HUES6 (cell line): ENCODE measurements around the gene YY1.
A peak's percentile ranks its signal among the peaks of the same experiment; 100 is the strongest.
"Not testable (repeated sequence)": the region's sequence is repeated elsewhere in the genome, so short reads cannot be mapped to it uniquely, and the experiment has no call there.

Experiments used
- H3K27ac ChIP-seq: 2 replicates; pipeline ENCODE4 v1.7.0; 2013; ENCODE audit warnings: low read depth, mild to moderate bottlenecking, low read length, inconsistent platforms
- H3K27me3 ChIP-seq: 2 replicates; pipeline ENCODE4 v1.6.1; 2013; ENCODE audit warnings: low read length; ENCODE audit not compliant: control insufficient read depth, insufficient read depth
- H3K36me3 ChIP-seq: 2 replicates; pipeline ENCODE4 v1.6.1; 2013; ENCODE audit warnings: low read length; ENCODE audit not compliant: control insufficient read depth, insufficient read depth
- H3K4me1 ChIP-seq: 2 replicates; pipeline ENCODE4 v1.6.1; 2013; ENCODE audit warnings: low read length; ENCODE audit not compliant: control insufficient read depth, insufficient read depth
- H3K4me3 ChIP-seq: 2 replicates; pipeline ENCODE4 v1.5.1; 2013; ENCODE audit warnings: low read depth, low read length
- H3K9ac ChIP-seq: one replicate; pipeline ENCODE4 v1.6.1; 2013; ENCODE audit warnings: mild to moderate bottlenecking, low read length
- H3K9me3 ChIP-seq: 2 replicates; pipeline ENCODE4 v1.6.1; 2013; ENCODE audit warnings: low read depth, low read length; ENCODE audit not compliant: control insufficient read depth, insufficient read depth

The YY1 gene

GRCh38 chr14:100303925-100304324 is 65.0 kb downstream of the YY1 start:
- Histone ChIP-seq H3K9ac (no peak overlapping the region), H3K4me3 (peak overlapping the region; percentile 79; the same call in 1 of the 2 replicates), H3K27ac (no peak overlapping the region)

GRCh38 chr14:100304825-100305323 is 65.9 kb downstream of the YY1 start:
- Histone ChIP-seq H3K9me3 (no peaks in the 10 kb centered on the region), H3K36me3 (no peaks in the 10 kb centered on the region; the same call in 1 of the 2 replicates), H3K27ac (peak overlapping the region; percentile 78; the same call in 1 of the 2 replicates), H3K27me3 (no peaks in the 10 kb centered on the region), H3K4me1 (peaks cover 37% of the 10 kb centered on the region), H3K4me3 (peak overlapping the region; percentile 79), H3K9ac (peak overlapping the region; percentile 77)

More at GRCh38 chr14:100303925-100304324, 65.0 kb downstream of the YY1 start:
- Histone ChIP-seq H3K4me1 (peaks cover 27% of the 10 kb centered on the region), H3K36me3 (peaks cover 8% of the 10 kb centered on the region), H3K9me3 (no peaks in the 10 kb centered on the region), H3K27me3 (no peaks in the 10 kb centered on the region)

- no peaks in the 10 kb centered on the region; the same call in 1 of the 2 replicates for H3K36me3 ChIP-seq
- H3K9ac ChIP-seq, result peak overlapping the region; percentile 77
- H3K4me3 ChIP-seq, result peak overlapping the region; percentile 79
- peak overlapping the region; percentile 78; the same call in 1 of the 2 replicates for H3K27ac ChIP-seq
- H3K27me3 ChIP-seq, result no peaks in the 10 kb centered on the region
- peaks cover 39% of the 10 kb centered on the region for H3K4me1 ChIP-seq
- no peaks in the 10 kb centered on the region for H3K9me3 ChIP-seq
Observed at GRCh38 chr14:100305324-100306100, 66.6 kb downstream of the YY1 start.

GRCh38 chr14:100306101-100306997 is 67.4 kb downstream of the YY1 start, which contains the start of gene SLC25A29:
TSS of gene SLC25A29 (minus strand) at chr14:100306444. CDS start at chr14:100306232, 212 bp downstream.
- Histone ChIP-seq H3K27me3 (no peaks in the 10 kb centered on the region), H3K4me3 (peak within 1 kb of the TSS; percentile 81), H3K9me3 (no peaks in the 10 kb centered on the region), H3K9ac (peak within 1 kb of the TSS; percentile 94), H3K36me3 (no peaks in the 10 kb centered on the region; the same call in 1 of the 2 replicates), H3K27ac (peak within 1 kb of the TSS; percentile 82; the same call in 1 of the 2 replicates), H3K4me1 (peaks cover 46% of the 10 kb centered on the region)

GRCh38 chr14:100306998-100307765 is 68.2 kb downstream of the YY1 start:
- H3K27me3 ChIP-seq, result no peaks in the 10 kb centered on the region
- H3K9me3 ChIP-seq, result no peaks in the 10 kb centered on the region
- H3K36me3 ChIP-seq, result no peaks in the 10 kb centered on the region; the same call in 1 of the 2 replicates
- peaks cover 51% of the 10 kb centered on the region for H3K4me1 ChIP-seq
- peak overlapping the region; percentile 81 for H3K4me3 ChIP-seq
- peak overlapping the region; percentile 94 for H3K9ac ChIP-seq
- H3K27ac ChIP-seq, result peak overlapping the region; percentile 82; the same call in 1 of the 2 replicates

GRCh38 chr14:100307766-100308426 is 69.0 kb downstream of the YY1 start:
- H3K27ac ChIP-seq, result no peak overlapping the region
- peaks cover 58% of the 10 kb centered on the region for H3K4me1 ChIP-seq
- H3K27me3 ChIP-seq, result no peaks in the 10 kb centered on the region
- no peaks in the 10 kb centered on the region for H3K9me3 ChIP-seq
- H3K36me3 ChIP-seq, result no peaks in the 10 kb centered on the region; the same call in 1 of the 2 replicates
- peak overlapping the region; percentile 94 for H3K9ac ChIP-seq
- H3K4me3 ChIP-seq, result peak overlapping the region; percentile 81

- H3K36me3 ChIP-seq, H3K27ac ChIP-seq, H3K9ac ChIP-seq, H3K9me3 ChIP-seq, H3K27me3 ChIP-seq: not testable (repeated sequence)
- peak overlapping the region; percentile 13; the same call in 1 of the 2 replicates for H3K4me3 ChIP-seq
- peaks cover 58% of the 10 kb centered on the region for H3K4me1 ChIP-seq
Observed at GRCh38 chr14:100308427-100308792, 69.5 kb downstream of the YY1 start.

GRCh38 chr14:100309028-100309737 is 70.2 kb downstream of the YY1 start:
- H3K36me3 ChIP-seq, result no peaks in the 10 kb centered on the region; the same call in 1 of the 2 replicates
- H3K27me3 ChIP-seq, result no peaks in the 10 kb centered on the region
- H3K4me3 ChIP-seq, result no peak overlapping the region
- H3K9ac ChIP-seq, result no peak overlapping the region
- peaks cover 55% of the 10 kb centered on the region for H3K4me1 ChIP-seq
- no peak overlapping the region for H3K27ac ChIP-seq
- no peaks in the 10 kb centered on the region for H3K9me3 ChIP-seq

GRCh38 chr14:100312110-100312876 is 73.3 kb downstream of the YY1 start:
- Histone ChIP-seq H3K4me1 (peaks cover 49% of the 10 kb centered on the region), H3K9ac (peak overlapping the region; percentile 48)
- H3K27ac ChIP-seq, H3K27me3 ChIP-seq, H3K9me3 ChIP-seq, H3K4me3 ChIP-seq, H3K36me3 ChIP-seq: not testable (repeated sequence)
